Measurements from ENCODE around the gene MCTS1.

- TF ChIP-seq EGR1 (IDR thresholded peaks at IDR 0.05; ENCODE audit: low read depth in 2 of 2) (no peak), REST (IDR thresholded peaks at IDR 0.05) (no peak), CTCF (IDR thresholded peaks at IDR 0.05; ENCODE audit: low read depth, low read length, missing input control) (no peak), MAX (IDR thresholded peaks at IDR 0.05) (no peak), JUND (IDR thresholded peaks at IDR 0.05) (no peak), SP1 (IDR thresholded peaks at IDR 0.05) (no peak), TAF1 (conservative IDR thresholded peaks at IDR 0.05) (no peak), ZBTB33 (IDR thresholded peaks at IDR 0.05) (no peak), RAD21 (IDR thresholded peaks at IDR 0.05) (no peak), RXRA (IDR thresholded peaks at IDR 0.05) (no peak), YY1 (IDR thresholded peaks at IDR 0.05) (no peak), NR2F2 (IDR thresholded peaks at IDR 0.05) (no peak)
These were observed 33.8 kb upstream of the MCTS1 start for GRCh38 chrX:120570011-120570600.
